ENCODE measurements around the gene SLC22A15. TPM values are rescaled to one million over a fixed set of nuclear protein-coding genes. Genes with fewer than 3 reads are reported as not detected.

The SLC22A15 gene
- total and polyA plus RNA-seq, 2 experiments from 2014 or later, result 2.7 to 3.8 TPM

DNA sequence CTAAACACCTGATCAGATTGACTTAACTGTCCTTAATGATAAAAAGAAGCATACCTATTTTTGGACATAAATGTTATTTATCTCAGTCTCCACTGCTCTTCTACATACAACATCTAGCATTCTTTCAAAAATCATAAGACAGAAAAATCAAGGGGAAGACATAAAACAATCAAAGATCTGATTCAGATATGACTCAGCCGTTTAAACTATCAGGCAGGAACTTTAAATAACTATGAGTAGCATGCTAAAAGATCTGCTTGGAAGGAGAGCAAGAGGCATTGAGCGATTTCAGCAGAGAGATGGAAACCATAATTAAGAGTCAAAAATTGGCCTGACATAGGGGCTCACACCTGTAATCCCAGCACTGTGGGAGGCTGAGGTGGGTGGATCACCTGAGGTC lies 27.2 kb upstream of the SLC22A15 start:
- H3F3A ChIP-seq (replicated peaks; ENCODE audit: low read depth), result no peaks in the 10 kb centered on the region
- peaks cover 20% of the 10 kb centered on the region; the same call in 2 of the 3 replicates for H3K4me1 Mint-ChIP-seq
- H3K4me1 ChIP-seq (ENCODE audit: insufficient read depth), result peaks cover 7% of the 10 kb centered on the region; the same call in 1 of the 2 replicates
- no peak overlapping the region for H3K27ac Mint-ChIP-seq
- TF ChIP-seq EZH2phosphoT487 (IDR thresholded peaks at IDR 0.05; ENCODE audit: unreplicated experiment) (no peak), CREB1 (CRISPR knock-in tag; IDR thresholded peaks at IDR 0.05; ENCODE audit: low read depth) (no peak), POLR2AphosphoS5 (IDR thresholded peaks at IDR 0.05; ENCODE audit: low read depth) (no peak), ZNF114 (CRISPR knock-in tag; IDR thresholded peaks at IDR 0.05) (no peak), ZNF331 (CRISPR knock-in tag; IDR thresholded peaks at IDR 0.05; ENCODE audit: low read depth) (no peak), NANOG (IDR thresholded peaks at IDR 0.05; ENCODE audit: borderline replicate concordance) (no peak), EZH2 (IDR thresholded peaks at IDR 0.05; ENCODE audit: low read depth, unreplicated experiment) (no peak), STAT1 (IDR thresholded peaks at IDR 0.05; ENCODE audit: unreplicated experiment) (no peak), JUNB (IDR thresholded peaks at IDR 0.05; ENCODE audit: unreplicated experiment) (no peak)
- TF ChIP-seq, protein P1, sequence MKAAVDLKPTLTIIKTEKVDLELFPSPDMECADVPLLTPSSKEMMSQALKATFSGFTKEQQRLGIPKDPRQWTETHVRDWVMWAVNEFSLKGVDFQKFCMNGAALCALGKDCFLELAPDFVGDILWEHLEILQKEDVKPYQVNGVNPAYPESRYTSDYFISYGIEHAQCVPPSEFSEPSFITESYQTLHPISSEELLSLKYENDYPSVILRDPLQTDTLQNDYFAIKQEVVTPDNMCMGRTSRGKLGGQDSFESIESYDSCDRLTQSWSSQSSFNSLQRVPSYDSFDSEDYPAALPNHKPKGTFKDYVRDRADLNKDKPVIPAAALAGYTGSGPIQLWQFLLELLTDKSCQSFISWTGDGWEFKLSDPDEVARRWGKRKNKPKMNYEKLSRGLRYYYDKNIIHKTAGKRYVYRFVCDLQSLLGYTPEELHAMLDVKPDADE (IDR thresholded peaks at IDR 0.05), result no peak
- TF ChIP-seq, protein P2, sequence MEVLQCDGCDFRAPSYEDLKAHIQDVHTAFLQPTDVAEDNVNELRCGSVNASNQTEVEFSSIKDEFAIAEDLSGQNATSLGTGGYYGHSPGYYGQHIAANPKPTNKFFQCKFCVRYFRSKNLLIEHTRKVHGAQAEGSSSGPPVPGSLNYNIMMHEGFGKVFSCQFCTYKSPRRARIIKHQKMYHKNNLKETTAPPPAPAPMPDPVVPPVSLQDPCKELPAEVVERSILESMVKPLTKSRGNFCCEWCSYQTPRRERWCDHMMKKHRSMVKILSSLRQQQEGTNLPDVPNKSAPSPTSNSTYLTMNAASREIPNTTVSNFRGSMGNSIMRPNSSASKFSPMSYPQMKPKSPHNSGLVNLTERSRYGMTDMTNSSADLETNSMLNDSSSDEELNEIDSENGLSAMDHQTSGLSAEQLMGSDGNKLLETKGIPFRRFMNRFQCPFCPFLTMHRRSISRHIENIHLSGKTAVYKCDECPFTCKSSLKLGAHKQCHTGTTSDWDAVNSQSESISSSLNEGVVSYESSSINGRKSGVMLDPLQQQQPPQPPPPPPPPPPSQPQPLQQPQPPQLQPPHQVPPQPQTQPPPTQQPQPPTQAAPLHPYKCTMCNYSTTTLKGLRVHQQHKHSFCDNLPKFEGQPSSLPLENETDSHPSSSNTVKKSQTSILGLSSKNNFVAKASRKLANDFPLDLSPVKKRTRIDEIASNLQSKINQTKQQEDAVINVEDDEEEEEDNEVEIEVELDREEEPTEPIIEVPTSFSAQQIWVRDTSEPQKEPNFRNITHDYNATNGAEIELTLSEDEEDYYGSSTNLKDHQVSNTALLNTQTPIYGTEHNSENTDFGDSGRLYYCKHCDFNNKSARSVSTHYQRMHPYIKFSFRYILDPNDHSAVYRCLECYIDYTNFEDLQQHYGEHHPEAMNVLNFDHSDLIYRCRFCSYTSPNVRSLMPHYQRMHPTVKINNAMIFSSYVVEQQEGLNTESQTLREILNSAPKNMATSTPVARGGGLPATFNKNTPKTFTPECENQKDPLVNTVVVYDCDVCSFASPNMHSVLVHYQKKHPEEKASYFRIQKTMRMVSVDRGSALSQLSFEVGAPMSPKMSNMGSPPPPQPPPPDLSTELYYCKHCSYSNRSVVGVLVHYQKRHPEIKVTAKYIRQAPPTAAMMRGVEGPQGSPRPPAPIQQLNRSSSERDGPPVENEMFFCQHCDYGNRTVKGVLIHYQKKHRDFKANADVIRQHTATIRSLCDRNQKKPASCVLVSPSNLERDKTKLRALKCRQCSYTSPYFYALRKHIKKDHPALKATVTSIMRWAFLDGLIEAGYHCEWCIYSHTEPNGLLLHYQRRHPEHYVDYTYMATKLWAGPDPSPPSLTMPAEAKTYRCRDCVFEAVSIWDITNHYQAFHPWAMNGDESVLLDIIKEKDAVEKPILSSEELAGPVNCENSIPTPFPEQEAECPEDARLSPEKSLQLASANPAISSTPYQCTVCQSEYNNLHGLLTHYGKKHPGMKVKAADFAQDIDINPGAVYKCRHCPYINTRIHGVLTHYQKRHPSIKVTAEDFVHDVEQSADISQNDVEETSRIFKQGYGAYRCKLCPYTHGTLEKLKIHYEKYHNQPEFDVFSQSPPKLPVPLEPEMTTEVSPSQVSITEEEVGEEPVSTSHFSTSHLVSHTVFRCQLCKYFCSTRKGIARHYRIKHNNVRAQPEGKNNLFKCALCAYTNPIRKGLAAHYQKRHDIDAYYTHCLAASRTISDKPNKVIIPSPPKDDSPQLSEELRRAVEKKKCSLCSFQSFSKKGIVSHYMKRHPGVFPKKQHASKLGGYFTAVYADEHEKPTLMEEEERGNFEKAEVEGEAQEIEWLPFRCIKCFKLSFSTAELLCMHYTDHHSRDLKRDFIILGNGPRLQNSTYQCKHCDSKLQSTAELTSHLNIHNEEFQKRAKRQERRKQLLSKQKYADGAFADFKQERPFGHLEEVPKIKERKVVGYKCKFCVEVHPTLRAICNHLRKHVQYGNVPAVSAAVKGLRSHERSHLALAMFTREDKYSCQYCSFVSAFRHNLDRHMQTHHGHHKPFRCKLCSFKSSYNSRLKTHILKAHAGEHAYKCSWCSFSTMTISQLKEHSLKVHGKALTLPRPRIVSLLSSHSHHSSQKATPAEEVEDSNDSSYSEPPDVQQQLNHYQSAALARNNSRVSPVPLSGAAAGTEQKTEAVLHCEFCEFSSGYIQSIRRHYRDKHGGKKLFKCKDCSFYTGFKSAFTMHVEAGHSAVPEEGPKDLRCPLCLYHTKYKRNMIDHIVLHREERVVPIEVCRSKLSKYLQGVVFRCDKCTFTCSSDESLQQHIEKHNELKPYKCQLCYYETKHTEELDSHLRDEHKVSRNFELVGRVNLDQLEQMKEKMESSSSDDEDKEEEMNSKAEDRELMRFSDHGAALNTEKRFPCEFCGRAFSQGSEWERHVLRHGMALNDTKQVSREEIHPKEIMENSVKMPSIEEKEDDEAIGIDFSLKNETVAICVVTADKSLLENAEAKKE (CRISPR knock-in tag; IDR thresholded peaks at IDR 0.05), result no peak
- no peaks in the 10 kb centered on the region for H3K27me3 ChIP-seq (ENCODE audit: insufficient read depth)
- no peak overlapping the region for H3K4me3 ChIP-seq
- no peaks in the 10 kb centered on the region for H3K36me3 Mint-ChIP-seq (ENCODE audit: low read depth)
- peaks cover 3% of the 10 kb centered on the region; the same call in 1 of the 2 replicates for H3K9me2 ChIP-seq (ENCODE audit: insufficient read depth)
- no peaks in the 10 kb centered on the region for H4K20me1 ChIP-seq (replicated peaks; ENCODE audit: insufficient read depth)
- ATAC-seq (no peak), DNase-seq (ENCODE audit: low spot score) (no peak)
- H3K4me3 Mint-ChIP-seq, result no peak overlapping the region
- H2AFZ ChIP-seq, result no peak overlapping the region
- H3K27ac ChIP-seq (ENCODE audit: low read depth), result no peak overlapping the region
- no peaks in the 10 kb centered on the region for H3K79me2 ChIP-seq (replicated peaks; ENCODE audit: insufficient read depth)
- 0 out of 3 replicates have a peak, but pooled peaks cover 2% of the 10 kb centered on the region for H3K9me3 Mint-ChIP-seq
- H3K36me3 ChIP-seq (ENCODE audit: insufficient read depth), result no peaks in the 10 kb centered on the region
- H3K4me2 ChIP-seq, result no peak overlapping the region
- H3K27me3 Mint-ChIP-seq (ENCODE audit: insufficient read depth, low read depth, poor library complexity), result peaks cover 5% of the 10 kb centered on the region

Measured in GM23338 (cell line).